CD1c-positive myeloid dendritic cell (primary cell): ENCODE results near the gene IDH3B.
"Not testable (repeated sequence)": the region's sequence is repeated elsewhere in the genome, so short reads cannot be mapped to it uniquely, and the experiment has no call there.

Experiments
- DNase-seq: peaks from one replicate; pipeline ENCODE4 v3.0.0-alpha.2; 2016; ENCODE audit errors: extremely low spot score

IDH3B gene

GRCh38 chr20:2694519-2694918 lies 30.5 kb upstream of the IDH3B start:
- DNase-seq: no peak

- no peak for DNase-seq
Measured at GRCh38 chr20:2694008-2694471, 30.0 kb upstream of the IDH3B start.

- DNase-seq: peak; percentile 11
Measured at GRCh38 chr20:2693286-2694007, 29.4 kb upstream of the IDH3B start.

- no peak for DNase-seq
Measured at GRCh38 chr20:2692886-2693285, 28.9 kb upstream of the IDH3B start.

- DNase-seq: peak; percentile 21
Measured at GRCh38 chr20:2692036-2692885, 28.2 kb upstream of the IDH3B start, which contains the start of gene EBF4. EBF4 (plus strand) TSS chr20:2692780; CDS start chr20:2693646, 866 bp downstream.

GRCh38 chr20:2691663-2692035 lies 27.6 kb upstream of the IDH3B start:
- DNase-seq: no peak

- DNase-seq: no peak
Measured at GRCh38 chr20:2691127-2691526, 27.1 kb upstream of the IDH3B start.

- DNase-seq: no peak
Measured at GRCh38 chr20:2690718-2691117, 26.7 kb upstream of the IDH3B start.

GRCh38 chr20:2690213-2690612 lies 26.2 kb upstream of the IDH3B start:
- DNase-seq: no peak

- peak; percentile 87 for DNase-seq
Measured at GRCh38 chr20:2688041-2688591, 24.1 kb upstream of the IDH3B start.

- DNase-seq: no peak
Measured at GRCh38 chr20:2687514-2687913, 23.5 kb upstream of the IDH3B start.

- DNase-seq: peak; percentile 62
Measured at GRCh38 chr20:2684817-2685216, 20.8 kb upstream of the IDH3B start.

- not testable (repeated sequence) for DNase-seq
Measured at GRCh38 chr20:2682040-2682439, 18.0 kb upstream of the IDH3B start.

- DNase-seq: no peak
Measured at GRCh38 chr20:2680046-2680445, 16.0 kb upstream of the IDH3B start.

GRCh38 chr20:2673453-2673852 lies 9.4 kb upstream of the IDH3B start:
- no peak for DNase-seq

GRCh38 chr20:2672446-2672845 lies 8.4 kb upstream of the IDH3B start:
- DNase-seq: no peak

- DNase-seq: peak; percentile 16
Measured at GRCh38 chr20:2671977-2672376, 8.0 kb upstream of the IDH3B start.

- DNase-seq: no peak
Measured at GRCh38 chr20:2663364-2663886, 591 bp downstream of the IDH3B start.

GRCh38 chr20:2659547-2659946 lies 4.5 kb downstream of the IDH3B start:
- DNase-seq: no peak

- DNase-seq: no peak
Measured at GRCh38 chr20:2658414-2659354, 5.3 kb downstream of the IDH3B start.

- no peak for DNase-seq
Measured at GRCh38 chr20:2657674-2658073, 6.3 kb downstream of the IDH3B start.
